Tibial nerve (tissue), 3 donors: ENCODE data around the gene CLGN.

Experiments
- POLR2A ChIP-seq, 2 donors: fragments of 450-650 bp; IDR thresholded peaks; one replicate each; pipeline ENCODE4 v1.6.1; 2017; ENCODE audit warnings: antibody characterized with exemption in 2 of 2, mild to moderate bottlenecking in 2 of 2, moderate library complexity in 2 of 2
- TF ChIP-seq, protein P1 (sequence below), 5 experiments: fragments of 200-600 bp in 3 of 5; fragments of 450-650 bp in 2 of 5; sonication (generic) in 3 of 5; IDR thresholded peaks; one replicate each; pipeline ENCODE4 v1.5.1; 2016 to 2019; ENCODE audit warnings: antibody characterized with exemption in 5 of 5, mild to moderate bottlenecking in 3 of 5, moderate library complexity in 2 of 5

DNA sequence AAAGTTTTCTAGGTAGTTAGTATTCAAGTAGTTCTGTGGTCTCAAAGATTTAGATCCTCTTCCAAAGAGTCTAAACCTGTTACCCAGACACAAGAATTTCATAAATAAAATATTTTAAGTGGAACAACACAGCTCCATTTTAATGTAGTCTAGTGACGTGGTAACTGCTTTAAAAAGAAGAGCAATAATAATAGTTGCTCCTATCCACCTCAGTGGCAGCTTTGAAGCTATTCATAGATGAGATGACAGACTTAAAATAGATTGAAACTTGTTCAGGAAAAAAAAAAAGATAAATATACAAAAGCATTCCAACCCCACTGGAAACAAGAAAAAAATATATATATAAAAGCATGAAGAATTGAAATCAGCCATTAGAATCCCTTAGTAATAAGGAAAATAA is 39.4 kb downstream of the CLGN start:
- no peak for TF ChIP-seq POLR2A (IDR thresholded peaks at IDR 0.05)
- TF ChIP-seq, protein P1, sequence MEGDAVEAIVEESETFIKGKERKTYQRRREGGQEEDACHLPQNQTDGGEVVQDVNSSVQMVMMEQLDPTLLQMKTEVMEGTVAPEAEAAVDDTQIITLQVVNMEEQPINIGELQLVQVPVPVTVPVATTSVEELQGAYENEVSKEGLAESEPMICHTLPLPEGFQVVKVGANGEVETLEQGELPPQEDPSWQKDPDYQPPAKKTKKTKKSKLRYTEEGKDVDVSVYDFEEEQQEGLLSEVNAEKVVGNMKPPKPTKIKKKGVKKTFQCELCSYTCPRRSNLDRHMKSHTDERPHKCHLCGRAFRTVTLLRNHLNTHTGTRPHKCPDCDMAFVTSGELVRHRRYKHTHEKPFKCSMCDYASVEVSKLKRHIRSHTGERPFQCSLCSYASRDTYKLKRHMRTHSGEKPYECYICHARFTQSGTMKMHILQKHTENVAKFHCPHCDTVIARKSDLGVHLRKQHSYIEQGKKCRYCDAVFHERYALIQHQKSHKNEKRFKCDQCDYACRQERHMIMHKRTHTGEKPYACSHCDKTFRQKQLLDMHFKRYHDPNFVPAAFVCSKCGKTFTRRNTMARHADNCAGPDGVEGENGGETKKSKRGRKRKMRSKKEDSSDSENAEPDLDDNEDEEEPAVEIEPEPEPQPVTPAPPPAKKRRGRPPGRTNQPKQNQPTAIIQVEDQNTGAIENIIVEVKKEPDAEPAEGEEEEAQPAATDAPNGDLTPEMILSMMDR (IDR thresholded peaks at IDR 0.05): no peak
